GM21723 (cell line): ENCODE data around the gene ADH1C.

ENCODE experiments used
- ATAC-seq: cut with Tn5 transposase; IDR thresholded peaks from one replicate; pipeline ENCODE4 v1.9.1; 2021; ENCODE audit warnings: mild to moderate bottlenecking, moderate library complexity; ENCODE audit not compliant: unreplicated experiment

The ADH1C gene

GRCh38 chr4:99305638-99306400 lies 46.7 kb downstream of the ADH1C start:
- ATAC-seq = no peak

GRCh38 chr4:99301376-99302164 lies 51.0 kb downstream of the ADH1C start:
- no peak for ATAC-seq

GRCh38 chr4:99300934-99301333 lies 51.6 kb downstream of the ADH1C start:
- ATAC-seq = no peak

GRCh38 chr4:99293357-99293756 lies 59.2 kb downstream of the ADH1C start:
- ATAC-seq = no peak

DNA sequence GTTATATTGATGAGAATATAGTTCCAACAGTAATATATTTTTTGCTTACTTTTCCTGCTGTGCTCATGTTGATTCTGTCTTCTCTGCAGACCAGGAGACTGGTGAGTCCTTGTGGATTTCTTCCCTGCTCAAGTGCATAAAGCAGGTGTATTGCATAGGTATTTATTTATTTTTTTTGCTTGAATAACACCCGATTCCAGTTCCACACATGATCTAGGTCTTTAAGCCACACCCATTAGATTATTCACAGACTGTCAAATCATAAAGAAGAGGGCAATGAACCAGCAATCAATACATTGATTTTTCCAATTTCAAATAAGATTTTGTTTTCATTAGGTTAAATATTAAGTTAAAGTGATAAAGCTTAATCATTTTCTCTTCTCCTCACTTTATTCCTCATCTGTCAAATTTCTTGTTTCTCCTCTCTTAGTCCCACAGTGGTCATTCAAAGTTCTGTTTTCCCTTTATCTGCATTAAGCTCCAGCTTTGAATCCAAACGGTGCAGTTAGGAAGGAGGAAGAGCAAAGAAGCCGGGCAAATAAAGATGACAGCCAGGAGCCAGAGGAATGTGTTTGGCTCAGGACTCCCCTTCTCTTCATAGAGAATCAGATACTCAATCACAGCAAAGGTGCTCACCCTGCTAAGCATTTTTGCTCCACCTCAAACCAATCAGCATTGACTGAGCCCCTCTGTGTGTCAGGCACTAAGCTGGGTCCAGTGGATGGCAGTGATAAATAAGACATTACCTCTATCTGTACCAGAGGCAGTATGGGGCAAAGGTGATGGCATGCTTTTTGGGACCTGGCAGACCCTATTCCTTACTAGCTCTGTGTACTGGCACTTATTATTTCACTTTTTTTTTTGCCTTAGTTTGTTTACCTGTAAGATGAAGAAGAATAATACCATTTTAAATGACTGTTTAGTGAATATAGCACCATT lies 61.4 kb downstream of the ADH1C start, which contains the start of gene ADH1A:
ADH1A (minus strand) TSS at position 138 of the 939 bp plus-strand sequence; CDS start at position 67, 71 bp downstream.
- ATAC-seq = no peak
